AG04450 (cell line): Measurements from ENCODE around the gene NKAIN2. TPM values are rescaled to one million over a fixed set of nuclear protein-coding genes. Genes with fewer than 3 reads are reported as not detected.

Experiments
- CTCF ChIA-PET: fragments of 300-600, 350-600 bp; formaldehyde crosslinking; extraction: SDS; loops from one replicate; lab custom pipeline; 2022; ENCODE audit warnings: antibody characterized with exemption, inconsistent platforms; lab: Charles Lee
- POLR2A ChIA-PET: fragments of 350-600 bp; formaldehyde crosslinking; extraction: SDS; loops from one replicate; lab custom pipeline; 2021; ENCODE audit warnings: antibody characterized with exemption, inconsistent platforms; lab: Yijun Ruan, JAX
- DNase-seq: peaks from one replicate; pipeline ENCODE4 v3.0.0-alpha.2; 2011; ENCODE audit warnings: low read depth, low spot score
- H3K27ac ChIP-seq: one replicate; pipeline ENCODE4 v1.5.1; 2012; ENCODE audit warnings: low read depth, low read length, control low read depth
- H3K27me3 ChIP-seq: one replicate; pipeline ENCODE4 v1.6.0; 2012; ENCODE audit warnings: low read length; ENCODE audit not compliant: control insufficient read depth, insufficient read depth
- H3K4me3 ChIP-seq: 2 replicates; pipeline ENCODE4 v1.5.1; 2011; ENCODE audit warnings: mild to moderate bottlenecking, low read depth, low read length, control low read depth
- H3K9me3 ChIP-seq: 2 replicates; pipeline ENCODE4 v1.5.1; 2012; ENCODE audit warnings: low read length; ENCODE audit not compliant: control insufficient read depth, insufficient read depth
- polyA plus RNA-seq: library from polyadenylated mRNA; depleted of rRNA; stranded (reverse); fragments of >200 nt; gene quantifications from 2 replicates; pipeline ENCODE4 v1.2.3, GENCODE V29; 2011
- TF ChIP-seq, protein P1 (sequence below): IDR thresholded peaks from 2 replicates; pipeline ENCODE4 v1.5.1; 2011; ENCODE audit warnings: low read depth, low read length, control low read depth, inconsistent platforms

NKAIN2 gene
- polyA plus RNA-seq, 1 experiment: not detected

DNA sequence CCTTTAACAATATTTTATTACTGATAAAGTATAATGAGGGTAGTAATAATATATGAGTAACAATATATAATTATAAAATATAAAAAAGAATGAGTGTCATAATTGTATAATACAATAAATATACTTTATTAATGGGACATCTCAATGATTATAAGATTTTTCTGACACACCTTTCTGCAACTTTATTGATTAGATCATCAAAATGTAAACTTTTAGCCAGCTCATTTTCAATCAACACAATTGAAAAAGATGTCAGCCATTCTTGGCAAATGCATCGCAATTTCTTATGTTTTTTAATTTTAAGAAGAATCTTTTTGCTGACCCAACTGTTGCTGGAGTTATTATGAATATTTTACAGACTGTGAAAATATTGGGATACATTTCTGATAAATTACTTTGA is 1026.2 kb downstream of the NKAIN2 start:
- Histone ChIP-seq H3K27me3 (no peaks in the 10 kb centered on the region), H3K4me3 (no peak overlapping the region), H3K9me3 (no peaks in the 10 kb centered on the region), H3K27ac (no peak overlapping the region)
- TF ChIP-seq, protein P1, sequence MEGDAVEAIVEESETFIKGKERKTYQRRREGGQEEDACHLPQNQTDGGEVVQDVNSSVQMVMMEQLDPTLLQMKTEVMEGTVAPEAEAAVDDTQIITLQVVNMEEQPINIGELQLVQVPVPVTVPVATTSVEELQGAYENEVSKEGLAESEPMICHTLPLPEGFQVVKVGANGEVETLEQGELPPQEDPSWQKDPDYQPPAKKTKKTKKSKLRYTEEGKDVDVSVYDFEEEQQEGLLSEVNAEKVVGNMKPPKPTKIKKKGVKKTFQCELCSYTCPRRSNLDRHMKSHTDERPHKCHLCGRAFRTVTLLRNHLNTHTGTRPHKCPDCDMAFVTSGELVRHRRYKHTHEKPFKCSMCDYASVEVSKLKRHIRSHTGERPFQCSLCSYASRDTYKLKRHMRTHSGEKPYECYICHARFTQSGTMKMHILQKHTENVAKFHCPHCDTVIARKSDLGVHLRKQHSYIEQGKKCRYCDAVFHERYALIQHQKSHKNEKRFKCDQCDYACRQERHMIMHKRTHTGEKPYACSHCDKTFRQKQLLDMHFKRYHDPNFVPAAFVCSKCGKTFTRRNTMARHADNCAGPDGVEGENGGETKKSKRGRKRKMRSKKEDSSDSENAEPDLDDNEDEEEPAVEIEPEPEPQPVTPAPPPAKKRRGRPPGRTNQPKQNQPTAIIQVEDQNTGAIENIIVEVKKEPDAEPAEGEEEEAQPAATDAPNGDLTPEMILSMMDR: no peak
- ChIA-PET CTCF (no interaction called here), POLR2A (no interaction called here)
- no peak for DNase-seq

DNA sequence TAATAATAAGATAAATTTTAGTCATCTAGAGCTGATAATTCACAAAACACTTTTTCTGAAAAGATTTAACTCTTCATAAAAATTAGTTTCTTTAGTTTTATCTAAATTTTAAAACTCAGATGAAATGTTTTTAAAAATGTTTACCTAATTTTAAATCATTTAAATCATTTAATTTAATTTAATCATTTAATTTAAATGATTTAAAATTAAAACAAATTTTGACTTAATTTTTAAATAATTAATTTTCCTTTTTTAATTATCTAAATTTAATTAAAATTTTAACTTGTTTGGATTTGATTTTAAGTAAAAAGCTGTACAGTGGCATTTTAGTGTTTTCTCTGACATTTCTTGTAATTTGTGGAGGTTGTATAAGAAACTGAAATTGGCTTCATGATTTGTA is 1026.8 kb downstream of the NKAIN2 start:
- POLR2A ChIA-PET: no interaction called here
- TF ChIP-seq, protein P1: no peak
- no peaks in the 10 kb centered on the region for H3K9me3 ChIP-seq
- CTCF ChIA-PET: no interaction called here
- no peak overlapping the region for H3K4me3 ChIP-seq
- H3K27ac ChIP-seq: no peak overlapping the region
- no peaks in the 10 kb centered on the region for H3K27me3 ChIP-seq
- DNase-seq: no peak

DNA sequence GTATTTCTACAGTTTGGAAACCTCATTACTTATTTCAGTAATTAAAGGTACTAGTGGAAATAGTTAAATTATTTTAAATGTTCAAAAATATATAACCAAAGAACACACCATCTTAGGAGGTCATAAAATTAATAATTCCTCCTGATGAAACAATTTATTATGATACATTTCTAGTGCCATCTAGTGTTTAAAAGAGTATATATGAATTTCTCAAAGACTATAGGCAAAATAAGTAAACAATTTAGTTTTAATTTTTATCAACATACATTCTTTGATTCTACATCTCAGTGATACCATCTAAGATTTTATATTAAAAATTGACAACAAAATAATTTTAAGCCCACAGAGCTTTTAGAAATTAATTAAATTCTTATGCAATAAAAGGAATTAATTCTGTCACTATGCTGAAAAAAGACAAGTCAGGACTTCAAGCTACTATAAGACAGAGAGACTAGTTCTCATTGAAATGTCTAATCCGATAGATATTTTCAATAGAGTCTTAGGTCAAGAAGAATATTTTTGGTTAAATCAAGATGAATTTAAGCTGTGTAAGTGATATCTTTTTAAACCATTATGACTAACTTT is 1050.8 kb downstream of the NKAIN2 start:
- no peaks in the 10 kb centered on the region for H3K9me3 ChIP-seq
- no peak overlapping the region for H3K4me3 ChIP-seq
- TF ChIP-seq, protein P1: no peak; the same call in 1 of the 2 replicates
- no peaks in the 10 kb centered on the region for H3K27me3 ChIP-seq
- no peak for DNase-seq
- POLR2A ChIA-PET: no interaction called here
- H3K27ac ChIP-seq: no peak overlapping the region
- CTCF ChIA-PET: interaction anchor here (0.6 to 1.0 kb wide), 5 partner anchors 197 to 1251 kb away, joined by 3 read pairs; no protein-coding TSS in a partner anchor

DNA sequence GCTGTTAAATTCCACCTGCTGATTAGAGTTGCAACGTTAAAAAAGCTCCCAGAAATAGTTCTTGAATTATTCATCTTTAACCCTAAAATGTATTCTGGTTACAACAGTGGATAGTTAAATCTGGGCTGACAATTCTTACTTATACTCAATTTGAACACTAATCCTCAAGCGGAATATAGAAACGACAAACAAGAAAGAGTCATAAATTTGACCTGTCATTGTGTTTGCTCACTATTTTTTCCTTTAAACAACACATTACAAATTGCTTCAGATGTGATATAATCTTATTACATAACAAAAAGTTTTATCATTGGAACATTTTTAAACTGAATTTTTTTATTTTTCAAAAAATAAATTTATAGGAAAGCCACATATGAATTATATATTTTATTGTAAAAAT is 1054.1 kb downstream of the NKAIN2 start:
- ChIA-PET POLR2A (interaction anchor here (0.6 kb wide), 1 partner anchor 15 kb away, joined by 4 read pairs; no protein-coding TSS in a partner anchor), CTCF (interaction anchor here (0.5 to 1.5 kb wide), 8 partner anchors 13 to 1445 kb away, joined by 3 to 11 read pairs (median 4); no protein-coding TSS in a partner anchor)
- H3K9me3 ChIP-seq: no peaks in the 10 kb centered on the region
- TF ChIP-seq, protein P1: no peak
- no peak for DNase-seq
- H3K4me3 ChIP-seq: no peak overlapping the region
- H3K27me3 ChIP-seq: no peaks in the 10 kb centered on the region
- H3K27ac ChIP-seq: no peak overlapping the region

DNA sequence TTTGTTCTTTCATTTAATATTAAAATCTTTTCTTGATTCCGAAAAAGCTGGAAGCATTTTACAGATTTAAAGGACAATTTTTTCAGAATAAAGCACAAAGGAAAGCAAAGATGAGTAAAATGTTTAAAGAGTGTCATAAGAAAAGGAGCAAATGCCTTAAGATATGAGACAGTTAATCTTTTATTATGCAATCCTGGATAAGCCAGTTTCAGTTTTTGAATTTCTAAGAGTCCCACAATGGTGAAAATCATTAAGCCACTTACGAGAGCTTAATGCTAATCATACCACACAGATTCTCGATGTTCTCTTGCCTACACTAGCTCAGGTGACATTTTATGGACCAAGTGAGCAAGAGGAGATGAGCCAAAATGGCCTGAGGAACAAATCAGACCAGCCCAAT is 1054.9 kb downstream of the NKAIN2 start:
- TF ChIP-seq, protein P1: no peak
- Histone ChIP-seq H3K27ac (no peak overlapping the region), H3K4me3 (no peak overlapping the region), H3K9me3 (no peaks in the 10 kb centered on the region), H3K27me3 (no peaks in the 10 kb centered on the region)
- DNase-seq: no peak
- ChIA-PET POLR2A (no interaction called here), CTCF (interaction anchor here (1.0 kb wide), 1 partner anchor 256 kb away, joined by 4 read pairs; no protein-coding TSS in a partner anchor)
